Fibroblast of villous mesenchyme (primary cell): ENCODE data around the gene SLC6A3. TPM values are rescaled to one million over a fixed set of nuclear protein-coding genes. Genes with fewer than 3 reads are reported as not detected.

Experiments
- DNase-seq: peaks from one replicate; pipeline ENCODE4 v3.0.0-alpha.2; 2010; ENCODE audit warnings: low read depth
- H3K4me3 ChIP-seq: 2 replicates; pipeline ENCODE4 v1.5.1; 2011; ENCODE audit warnings: low read depth, mild to moderate bottlenecking, low read length
- total RNA-seq: library from RNA; depleted of rRNA; stranded (reverse); fragments of >200 nt; gene quantifications from 2 replicates; pipeline ENCODE4 v1.2.3, GENCODE V29; 2012
- TF ChIP-seq, protein P1 (sequence below): IDR thresholded peaks from 2 replicates; pipeline ENCODE4 v1.5.1; 2012; ENCODE audit warnings: low read depth, mild to moderate bottlenecking, low read length; ENCODE audit not compliant: insufficient read depth

Gene SLC6A3
- total RNA-seq, 1 donor = not detected

DNA sequence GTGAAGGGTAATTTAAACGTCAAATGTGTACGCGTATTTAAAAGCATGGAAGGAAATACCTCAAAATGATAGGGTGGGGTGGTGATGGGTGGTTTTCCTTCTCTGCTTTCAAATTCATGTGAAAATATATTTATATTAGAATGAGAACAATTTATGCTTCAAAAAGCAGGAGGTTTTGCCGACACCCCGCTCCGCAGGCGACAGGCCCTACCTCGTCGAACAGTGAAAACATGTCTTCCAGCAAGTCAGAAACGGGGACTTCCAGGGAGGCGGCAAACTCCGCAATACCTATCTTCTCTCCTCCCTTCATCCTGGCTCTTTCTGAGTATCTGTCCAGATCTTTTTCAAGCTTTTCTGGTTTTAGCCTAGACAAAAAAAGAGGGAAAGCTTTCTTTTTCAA, 28.5 kb upstream of the SLC6A3 start:
- no peak for DNase-seq
- H3K4me3 ChIP-seq = no peak overlapping the region
- TF ChIP-seq, protein P1, sequence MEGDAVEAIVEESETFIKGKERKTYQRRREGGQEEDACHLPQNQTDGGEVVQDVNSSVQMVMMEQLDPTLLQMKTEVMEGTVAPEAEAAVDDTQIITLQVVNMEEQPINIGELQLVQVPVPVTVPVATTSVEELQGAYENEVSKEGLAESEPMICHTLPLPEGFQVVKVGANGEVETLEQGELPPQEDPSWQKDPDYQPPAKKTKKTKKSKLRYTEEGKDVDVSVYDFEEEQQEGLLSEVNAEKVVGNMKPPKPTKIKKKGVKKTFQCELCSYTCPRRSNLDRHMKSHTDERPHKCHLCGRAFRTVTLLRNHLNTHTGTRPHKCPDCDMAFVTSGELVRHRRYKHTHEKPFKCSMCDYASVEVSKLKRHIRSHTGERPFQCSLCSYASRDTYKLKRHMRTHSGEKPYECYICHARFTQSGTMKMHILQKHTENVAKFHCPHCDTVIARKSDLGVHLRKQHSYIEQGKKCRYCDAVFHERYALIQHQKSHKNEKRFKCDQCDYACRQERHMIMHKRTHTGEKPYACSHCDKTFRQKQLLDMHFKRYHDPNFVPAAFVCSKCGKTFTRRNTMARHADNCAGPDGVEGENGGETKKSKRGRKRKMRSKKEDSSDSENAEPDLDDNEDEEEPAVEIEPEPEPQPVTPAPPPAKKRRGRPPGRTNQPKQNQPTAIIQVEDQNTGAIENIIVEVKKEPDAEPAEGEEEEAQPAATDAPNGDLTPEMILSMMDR = no peak

DNA sequence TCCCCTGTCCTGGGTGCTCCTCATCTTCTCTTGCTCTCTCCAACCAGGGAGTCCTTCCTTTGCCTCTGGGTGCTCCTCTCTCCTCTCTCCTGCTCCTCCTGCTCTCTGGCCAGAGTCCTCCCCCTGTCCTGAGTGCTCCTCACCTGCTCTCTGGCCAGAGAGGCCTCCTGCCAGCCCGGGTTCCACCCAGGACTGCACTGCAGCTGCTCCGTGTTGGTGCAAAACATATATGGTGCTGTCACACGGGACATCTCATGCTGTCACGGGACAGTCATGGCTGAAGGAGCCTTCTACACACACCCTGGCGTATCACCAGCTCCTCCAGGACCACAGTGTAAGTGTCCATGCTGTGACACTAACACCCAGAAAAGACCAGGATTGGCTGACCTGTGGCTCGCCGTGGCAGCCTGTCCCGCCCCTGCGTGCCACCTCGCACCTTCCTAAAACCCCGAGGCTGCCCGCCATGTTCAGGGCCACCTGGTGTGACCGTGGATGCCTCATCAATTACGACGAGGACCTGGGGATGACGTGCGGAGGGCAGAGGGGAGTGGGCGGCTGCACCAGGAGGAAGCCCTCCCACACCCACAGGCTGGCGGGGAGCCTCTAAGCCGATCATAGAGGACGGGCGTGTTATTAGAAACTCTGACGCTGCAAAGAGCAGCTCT, 27.9 kb upstream of the SLC6A3 start:
- H3K4me3 ChIP-seq = no peak overlapping the region
- DNase-seq = no peak
- TF ChIP-seq, protein P1 = no peak

DNA sequence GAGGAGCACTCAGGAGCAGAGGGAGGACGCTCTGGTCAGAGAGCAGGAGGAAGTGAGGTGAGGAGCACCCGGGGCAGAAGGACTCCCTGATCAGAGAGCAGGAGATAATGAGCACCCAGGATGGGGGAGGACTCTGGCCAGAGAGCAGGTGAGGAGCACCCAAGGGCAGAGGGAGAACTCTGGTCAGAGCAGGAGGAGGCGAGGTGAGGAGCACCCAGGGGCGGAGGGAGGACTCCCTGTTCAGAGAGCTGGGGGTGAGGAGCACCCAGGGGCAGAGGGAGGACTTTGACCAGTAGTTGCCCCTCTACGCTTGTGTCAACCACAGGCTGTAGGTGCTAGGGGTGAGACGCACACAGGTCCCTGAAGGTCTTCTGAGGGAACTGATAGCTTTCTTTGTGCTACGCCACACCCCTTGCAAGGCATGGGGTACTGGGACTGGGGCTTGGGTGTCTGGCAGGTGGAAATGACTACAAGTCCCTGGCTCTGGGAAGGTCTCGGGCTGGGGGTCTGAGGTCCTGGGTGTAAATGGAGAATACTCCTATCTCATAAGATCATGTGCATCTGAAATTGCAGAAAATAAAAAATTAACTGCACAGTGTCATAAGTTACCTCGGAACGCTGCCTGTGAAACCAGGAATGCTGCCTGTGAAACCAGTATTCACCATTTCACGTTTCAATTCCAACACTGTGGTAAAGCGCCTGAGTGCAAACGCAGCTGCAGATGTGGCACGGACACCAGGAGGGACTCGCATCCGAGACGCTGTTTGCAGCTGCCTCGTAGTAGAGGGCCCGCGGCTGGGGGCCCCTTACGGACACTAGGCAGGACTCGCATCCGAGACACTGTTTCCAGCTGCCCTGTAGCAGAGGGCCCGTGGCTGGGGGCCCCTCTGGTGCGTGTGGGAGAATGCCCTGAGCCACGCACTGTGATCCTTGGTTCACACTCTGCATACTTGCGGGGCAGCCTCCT, 27.0 kb upstream of the SLC6A3 start:
- no peak for DNase-seq
- no peak overlapping the region for H3K4me3 ChIP-seq
- TF ChIP-seq, protein P1 = no peak

DNA sequence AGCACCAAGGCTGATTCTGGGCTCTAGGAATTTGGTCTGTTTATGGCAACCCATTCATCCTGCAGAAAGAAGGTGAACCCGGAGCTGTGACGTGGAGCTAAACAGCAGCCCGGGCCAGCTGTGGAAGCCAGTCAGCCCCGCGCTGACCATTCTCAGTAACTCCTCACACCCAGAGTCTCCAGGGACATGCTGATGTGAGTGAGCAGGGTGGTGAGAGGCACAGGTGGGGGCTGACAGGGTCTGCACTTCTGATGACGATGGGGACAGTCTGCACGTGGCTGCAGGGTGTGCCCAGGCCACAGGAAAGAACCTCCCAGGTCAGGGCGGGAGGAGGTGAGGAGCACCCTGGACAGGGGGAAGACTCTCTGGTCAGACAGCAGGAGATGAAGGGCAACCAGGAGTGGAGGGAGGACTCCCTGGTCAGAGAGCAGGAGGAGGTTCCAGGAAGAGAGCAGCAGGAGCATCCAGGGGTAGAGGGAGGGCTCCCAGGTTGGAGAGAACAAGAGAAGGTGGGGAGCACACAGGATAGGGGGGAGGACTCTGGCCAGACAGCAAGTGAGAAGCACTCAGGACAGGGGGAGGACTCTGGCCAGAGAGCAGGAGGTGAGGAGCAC, 26.1 kb upstream of the SLC6A3 start:
- no peak overlapping the region for H3K4me3 ChIP-seq
- no peak for DNase-seq
- TF ChIP-seq, protein P1 = no peak

DNA sequence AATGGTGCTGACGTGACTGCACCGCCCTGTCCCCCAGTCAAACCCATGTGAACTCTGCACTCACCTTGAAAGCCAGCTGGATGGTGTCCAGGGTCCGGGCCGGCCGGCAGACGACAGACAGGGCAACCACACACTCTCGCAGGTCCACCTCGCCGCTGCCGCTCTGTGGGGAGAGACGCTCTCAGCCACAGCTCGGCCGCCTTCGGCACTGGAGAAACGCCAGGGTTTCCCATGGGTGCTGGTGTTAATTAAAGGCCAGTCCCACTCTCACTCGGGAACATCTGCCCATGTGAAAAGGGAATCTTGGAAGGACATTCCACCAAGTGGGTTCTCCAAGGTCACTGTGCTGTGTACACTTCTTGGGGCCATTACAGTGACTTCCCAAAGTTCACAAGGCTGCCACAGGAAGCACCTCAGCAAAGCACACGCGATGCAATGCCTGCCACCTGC, 25.5 kb upstream of the SLC6A3 start:
- no peak overlapping the region for H3K4me3 ChIP-seq
- TF ChIP-seq, protein P1 = no peak
- DNase-seq = no peak

DNA sequence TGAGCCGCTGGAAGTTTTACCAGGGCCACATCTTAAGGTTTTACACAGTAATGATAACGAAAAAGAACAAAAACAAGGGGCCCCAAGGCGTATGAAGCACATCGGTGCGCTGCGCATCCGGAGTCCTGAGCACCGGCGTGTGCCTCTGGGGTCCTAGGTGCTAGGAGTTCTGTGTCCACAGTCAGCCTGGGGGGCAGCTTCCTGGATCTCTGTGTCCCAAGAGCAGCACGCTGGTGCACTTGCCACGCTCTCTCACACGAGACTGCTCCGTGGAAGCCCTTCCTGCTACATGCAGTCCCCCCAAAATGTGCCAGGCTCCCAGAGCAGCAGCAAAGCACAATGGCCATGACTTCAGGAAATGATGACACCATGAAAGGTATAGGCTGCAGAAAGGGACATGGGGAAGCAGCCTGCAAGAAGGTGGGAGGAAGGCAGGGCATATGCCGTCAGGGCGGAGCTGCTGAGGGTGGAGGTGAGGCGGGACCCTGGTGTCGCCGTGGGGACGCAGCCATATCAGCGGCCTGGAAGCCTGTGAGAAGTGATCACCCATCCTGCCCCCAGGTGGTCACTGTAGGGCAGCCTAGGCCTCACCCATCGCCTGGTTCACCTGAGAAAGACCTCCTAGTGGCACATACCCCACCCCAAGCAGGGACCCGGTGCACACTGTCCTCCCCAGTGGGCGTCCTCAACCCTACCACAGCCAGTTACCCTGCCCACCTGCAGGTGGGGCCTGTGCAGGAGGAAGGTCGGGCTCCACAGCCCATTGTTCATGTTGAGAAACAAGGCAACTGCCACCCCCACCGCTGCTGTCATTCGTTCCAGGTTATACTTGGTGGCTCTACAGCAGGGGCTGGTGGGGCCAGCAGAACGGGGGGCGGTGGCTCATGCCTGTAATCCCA, 23.6 kb upstream of the SLC6A3 start:
- TF ChIP-seq, protein P1 = no peak
- no peak for DNase-seq
- no peak overlapping the region for H3K4me3 ChIP-seq
